ENCODE measurements around the gene PRDM1.

- TF ChIP-seq CTCF (IDR thresholded peaks at IDR 0.05) (no peak), EZH2 (IDR thresholded peaks at IDR 0.05; ENCODE audit: borderline replicate concordance, insufficient read depth, low read depth, low read length, poor library complexity, severe bottlenecking) (no peak)
Observed at GRCh38 chr6:106063448-106063850, 22.7 kb upstream of the PRDM1 start.
